ENCODE data around the gene CC2D1B. TPM values are rescaled to one million over a fixed set of nuclear protein-coding genes. Genes with fewer than 3 reads are reported as not detected.
A peak's percentile ranks its signal among the peaks of the same experiment; 100 is the strongest.

CC2D1B gene
- total RNA-seq (2014; rRNA removed; shearing (Covaris generic)) (28.8 and 29.2 TPM in 2 replicates), total RNA-seq (2022) (38.1 and 42.5 TPM in 2 replicates), Bru-seq, nascent RNA (percentile 67 among the genes with signal in this experiment), BruChase-seq, experiment 1, labeled RNA remaining after a 6-hour chase (percentile 64 among the genes with signal in this experiment), BruChase-seq, experiment 2, labeled RNA remaining after a 2-hour chase (percentile 67 among the genes with signal in this experiment)
- long read RNA-seq, transcript CC2D1B-201 (25 exons, 3,377 nt), result major isoform, 9 of 28 reads
- long read RNA-seq, partial matches to known transcripts, result 2 of 28 reads
- long read RNA-seq, other reads (novel, unspliced or antisense), result 17 of 28 reads

GRCh38 chr1:52365746-52366516 is at the start of gene CC2D1B:
Gene CC2D1B (minus strand): TSS chr1:52366205. CDS start chr1:52364620, 1,585 bp downstream.
- H3K4me3 ChIP-seq (ENCODE audit: low read depth, low read length, poor library complexity, severe bottlenecking), result peak within 1 kb of the TSS; percentile 93
- H3K79me2 ChIP-seq (ENCODE audit: insufficient read depth, low read depth, low read length), result peaks cover 11% of the 10 kb centered on the region
- intact Hi-C loops (cut with micrococcal nuclease; ENCODE audit: unreplicated experiment), result loop anchor here (1.0 kb wide), 2 partner anchors 38 to 320 kb away; partner anchors contain the start of genes ORC1 and PRPF38A
- no peak for TF ChIP-seq EZH2phosphoT487 (IDR thresholded peaks at IDR 0.05; ENCODE audit: borderline replicate concordance, low read depth, low read length)
- no peak for TF ChIP-seq CTCF (conservative IDR thresholded peaks at IDR 0.05; ENCODE audit: low read length)
- peak within 1 kb of the TSS; percentile 95 for H3K4me2 ChIP-seq (ENCODE audit: low read length)
- peaks cover 15% of the 10 kb centered on the region for H3K4me1 ChIP-seq (ENCODE audit: insufficient read depth, low read length, poor library complexity, severe bottlenecking)
- peak within 1 kb of the TSS; percentile 79 for H2AFZ ChIP-seq (ENCODE audit: low read length)
- no peaks in the 10 kb centered on the region for H4K20me1 ChIP-seq (ENCODE audit: insufficient read depth, low read length)
- peak; percentile 98 for DNase-seq (ENCODE audit: low spot score)
- H3K9me3 ChIP-seq (ENCODE audit: low read length), result no peaks in the 10 kb centered on the region
- H3K36me3 ChIP-seq (ENCODE audit: insufficient read depth, low read length), result peaks cover 39% of the 10 kb centered on the region
- peak within 1 kb of the TSS; percentile 63 for H3K27ac ChIP-seq (ENCODE audit: low read depth, low read length, poor library complexity, severe bottlenecking)
- CTCF ChIA-PET (ENCODE audit: unreplicated experiment), result interaction anchor here (0.5 kb wide), 1 partner anchor 15 kb away, joined by 3 read pairs; no protein-coding TSS in a partner anchor
- BruUV-seq (replicated peaks), result no TSS peak
- no peaks in the 10 kb centered on the region for H3K9me2 ChIP-seq (ENCODE audit: insufficient read depth, low read length)
- POLR2A ChIA-PET, result interaction anchor here (0.6 to 3.9 kb wide), 4 partner anchors 39 to 650 kb away, joined by 3 to 15 read pairs (median 5); partner anchors contain the start of genes ORC1 and PRPF38A

GRCh38 chr1:52414942-52415341 is 48.9 kb upstream of the CC2D1B start:
- Histone ChIP-seq H3K27ac (ENCODE audit: low read depth, low read length, poor library complexity, severe bottlenecking) (no peak overlapping the region), H4K20me1 (ENCODE audit: insufficient read depth, low read length) (no peaks in the 10 kb centered on the region), H3K4me1 (ENCODE audit: insufficient read depth, low read length, poor library complexity, severe bottlenecking) (no peaks in the 10 kb centered on the region), H3K36me3 (ENCODE audit: insufficient read depth, low read length) (peaks cover 93% of the 10 kb centered on the region), H3K79me2 (ENCODE audit: insufficient read depth, low read depth, low read length) (no peaks in the 10 kb centered on the region), H2AFZ (ENCODE audit: low read length) (no peak overlapping the region), H3K9me3 (ENCODE audit: low read length) (no peaks in the 10 kb centered on the region), H3K4me3 (ENCODE audit: low read depth, low read length, poor library complexity, severe bottlenecking) (no peak overlapping the region), H3K9me2 (ENCODE audit: insufficient read depth, low read length) (no peaks in the 10 kb centered on the region), H3K4me2 (ENCODE audit: low read length) (no peak overlapping the region)
- ChIA-PET CTCF (ENCODE audit: unreplicated experiment) (no interaction called here), POLR2A (interaction anchor here (0.7 to 1.3 kb wide), 2 partner anchors 10 to 15 kb away, joined by 3 to 4 read pairs; no protein-coding TSS in a partner anchor)
- no TSS peak for BruUV-seq (replicated peaks)
- no peak for DNase-seq (ENCODE audit: low spot score)
- no peak for TF ChIP-seq EZH2phosphoT487 (IDR thresholded peaks at IDR 0.05; ENCODE audit: borderline replicate concordance, low read depth, low read length)
- no peak for TF ChIP-seq CTCF (conservative IDR thresholded peaks at IDR 0.05; ENCODE audit: low read length)
- intact Hi-C loops (cut with micrococcal nuclease; ENCODE audit: unreplicated experiment), result no loop called here
